Endodermal cell (in vitro differentiated cells): ENCODE data around the gene PHF5A. TPM values are rescaled to one million over a fixed set of nuclear protein-coding genes. Genes with fewer than 3 reads are reported as not detected.

ENCODE experiments used
- DNase-seq: peaks from one replicate; pipeline ENCODE4 v3.0.0-alpha.2; 2017
- H3K27ac ChIP-seq: 2 replicates; pipeline ENCODE4 v1.5.1; 2013; ENCODE audit warnings: mild to moderate bottlenecking, low read depth, low read length, moderate library complexity
- H3K27me3 ChIP-seq: 2 replicates; pipeline ENCODE4 v1.6.1; 2013; ENCODE audit warnings: mild to moderate bottlenecking, low read length, moderate library complexity; ENCODE audit not compliant: insufficient read depth, control insufficient read depth, poor library complexity, severe bottlenecking
- H3K36me3 ChIP-seq: 2 replicates; pipeline ENCODE4 v1.7.0; 2013; ENCODE audit warnings: mild to moderate bottlenecking, low read length, moderate library complexity; ENCODE audit not compliant: control insufficient read depth, insufficient read depth
- H3K4me1 ChIP-seq: one replicate; pipeline ENCODE4 v1.7.0; 2013; ENCODE audit warnings: low read length; ENCODE audit not compliant: control insufficient read depth, insufficient read depth
- H3K4me3 ChIP-seq: 2 replicates; pipeline ENCODE4 v1.5.1; 2013; ENCODE audit warnings: mild to moderate bottlenecking, low read length, moderate library complexity
- H3K9ac ChIP-seq: 2 replicates; pipeline ENCODE4 v1.6.1; 2013; ENCODE audit warnings: mild to moderate bottlenecking, low read length, moderate library complexity; ENCODE audit not compliant: poor library complexity, severe bottlenecking; ENCODE audit errors: extremely low read depth
- H3K9me3 ChIP-seq: 2 replicates; pipeline ENCODE4 v1.6.1; 2013; ENCODE audit warnings: mild to moderate bottlenecking, low read length, moderate library complexity; ENCODE audit not compliant: control insufficient read depth
- H3K27ac Mint-ChIP-seq: 2 replicates; pipeline ENCODE4 v1.8.0; 2020; ENCODE audit warnings: mixed read lengths
- H3K27me3 Mint-ChIP-seq: 2 replicates; pipeline ENCODE4 v1.8.0; 2021; ENCODE audit warnings: mild to moderate bottlenecking, mixed read lengths; ENCODE audit not compliant: insufficient read depth
- H3K36me3 Mint-ChIP-seq: 2 replicates; pipeline ENCODE4 v1.8.0; 2020; ENCODE audit warnings: low read depth, mixed read lengths
- H3K4me1 Mint-ChIP-seq: 2 replicates; pipeline ENCODE4 v1.8.0; 2020; ENCODE audit warnings: mixed read lengths
- H3K4me3 Mint-ChIP-seq: 2 replicates; pipeline ENCODE4 v1.8.0; 2020; ENCODE audit warnings: mild to moderate bottlenecking, moderate library complexity, mixed read lengths
- H3K9me3 Mint-ChIP-seq: 2 replicates; pipeline ENCODE4 v1.8.0; 2020; ENCODE audit warnings: mild to moderate bottlenecking, mixed read lengths
- WGBS, 2 experiments: methylation state at CpG; one replicate each; pipeline versions ENCODE4 v1.1.5 to v1.1.7; 2013; ENCODE audit warnings: missing lambda C conversion rate in 2 of 2, mixed read lengths in 1 of 2; ENCODE audit not compliant: insufficient coverage in 1 of 2, insufficient read length in 1 of 2; 5-methylcytosine and 5-hydroxymethylcytosine counted together
- total RNA-seq, 2 donors: library from RNA; stranded (reverse); fragmentation: NEBNext Ultra II Directional in 1 of 2; extraction: Animal tissue kit (Norgen Biotek cat#: 25700) in 1 of 2; gene quantifications; 2 replicates in 1 of 2; 3 replicates in 1 of 2; pipeline ENCODE4 v1.2.1, GENCODE V29; 2021
- TF ChIP-seq, protein P1 (sequence below): fragments of 200-600 bp; sonication (generic); conservative IDR thresholded peaks from 2 replicates; pipeline ENCODE4 v1.5.0; 2021; ENCODE audit warnings: antibody characterized with exemption, mild to moderate bottlenecking

The PHF5A gene
- total RNA-seq, 2 donors from 2014 or later, result 71.0 to 80.8 TPM

DNA sequence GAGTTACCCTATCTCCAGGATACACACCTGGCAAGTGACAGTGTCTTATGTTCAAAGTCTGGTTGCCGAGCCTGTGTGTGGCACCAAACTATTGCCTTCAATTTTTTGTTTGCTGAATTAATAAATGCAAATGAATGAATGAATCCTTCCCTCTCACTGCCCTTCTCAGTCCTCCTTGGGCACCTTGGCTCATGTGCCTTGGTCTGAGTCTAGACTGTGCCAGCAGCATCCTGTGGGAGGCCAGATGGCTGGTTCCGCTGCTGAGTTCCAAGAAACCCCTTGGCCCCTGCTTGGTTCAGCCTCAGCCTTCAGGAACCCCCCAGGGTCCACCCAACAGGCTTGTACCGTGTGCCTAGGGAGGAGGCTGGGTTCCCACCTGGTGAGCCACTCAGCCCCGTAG is 52.9 kb downstream of the PHF5A start:
- Histone ChIP-seq H3K9me3 (no peaks in the 10 kb centered on the region), H3K27me3 (no peaks in the 10 kb centered on the region), H3K9ac (no peak overlapping the region), H3K4me3 (no peak overlapping the region), H3K4me1 (peaks cover 4% of the 10 kb centered on the region), H3K36me3 (no peaks in the 10 kb centered on the region), H3K27ac (no peak overlapping the region)
- Mint-ChIP-seq H3K27me3 (no peaks in the 10 kb centered on the region), H3K27ac (no peak overlapping the region), H3K9me3 (no peaks in the 10 kb centered on the region), H3K4me1 (peaks cover 15% of the 10 kb centered on the region), H3K4me3 (no peak overlapping the region), H3K36me3 (no peaks in the 10 kb centered on the region)
- WGBS, 2 experiments, result 91 to 94% methylated on average over 3 to 4 of the region's 4 CpGs
- TF ChIP-seq, protein P1, sequence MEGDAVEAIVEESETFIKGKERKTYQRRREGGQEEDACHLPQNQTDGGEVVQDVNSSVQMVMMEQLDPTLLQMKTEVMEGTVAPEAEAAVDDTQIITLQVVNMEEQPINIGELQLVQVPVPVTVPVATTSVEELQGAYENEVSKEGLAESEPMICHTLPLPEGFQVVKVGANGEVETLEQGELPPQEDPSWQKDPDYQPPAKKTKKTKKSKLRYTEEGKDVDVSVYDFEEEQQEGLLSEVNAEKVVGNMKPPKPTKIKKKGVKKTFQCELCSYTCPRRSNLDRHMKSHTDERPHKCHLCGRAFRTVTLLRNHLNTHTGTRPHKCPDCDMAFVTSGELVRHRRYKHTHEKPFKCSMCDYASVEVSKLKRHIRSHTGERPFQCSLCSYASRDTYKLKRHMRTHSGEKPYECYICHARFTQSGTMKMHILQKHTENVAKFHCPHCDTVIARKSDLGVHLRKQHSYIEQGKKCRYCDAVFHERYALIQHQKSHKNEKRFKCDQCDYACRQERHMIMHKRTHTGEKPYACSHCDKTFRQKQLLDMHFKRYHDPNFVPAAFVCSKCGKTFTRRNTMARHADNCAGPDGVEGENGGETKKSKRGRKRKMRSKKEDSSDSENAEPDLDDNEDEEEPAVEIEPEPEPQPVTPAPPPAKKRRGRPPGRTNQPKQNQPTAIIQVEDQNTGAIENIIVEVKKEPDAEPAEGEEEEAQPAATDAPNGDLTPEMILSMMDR, result no peak
- no peak for DNase-seq

GRCh38 chr22:41411021-41411851 is 57.3 kb downstream of the PHF5A start:
- TF ChIP-seq, protein P1, result no peak
- no peak overlapping the region for H3K27ac Mint-ChIP-seq
- H3K36me3 Mint-ChIP-seq, result no peaks in the 10 kb centered on the region
- H3K27me3 Mint-ChIP-seq, result no peaks in the 10 kb centered on the region
- WGBS, 2 experiments, result 91 to 92% methylated on average over 9 to 11 of the region's 11 CpGs
- Histone ChIP-seq H3K27me3 (no peaks in the 10 kb centered on the region), H3K9ac (no peak overlapping the region), H3K36me3 (no peaks in the 10 kb centered on the region), H3K4me1 (peaks cover 4% of the 10 kb centered on the region), H3K27ac (no peak overlapping the region), H3K4me3 (no peak overlapping the region), H3K9me3 (no peaks in the 10 kb centered on the region)
- DNase-seq, result no peak
- no peaks in the 10 kb centered on the region for H3K9me3 Mint-ChIP-seq
- peaks cover 15% of the 10 kb centered on the region for H3K4me1 Mint-ChIP-seq
- no peak overlapping the region for H3K4me3 Mint-ChIP-seq

DNA sequence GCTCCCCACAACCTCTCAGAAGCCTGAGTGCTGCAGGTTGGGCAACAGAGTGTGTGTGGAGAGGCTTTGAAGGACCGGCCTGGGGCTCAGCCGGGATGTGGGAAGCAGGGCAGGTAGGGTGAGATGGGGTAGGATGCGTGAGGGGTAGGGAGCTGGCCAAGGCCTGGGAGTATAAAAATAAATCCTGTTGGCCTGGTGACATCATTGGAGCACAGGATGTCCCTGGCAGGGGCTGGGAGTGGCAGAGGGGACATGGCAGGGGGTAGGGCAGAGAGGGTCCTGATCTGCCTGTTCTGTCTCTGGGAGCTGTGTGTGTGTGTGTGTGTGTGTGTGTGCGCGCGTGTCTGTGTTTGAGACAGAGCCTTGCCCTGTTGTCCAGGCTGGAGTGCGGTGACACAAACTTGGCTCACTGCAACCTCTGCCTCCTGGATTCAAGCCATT is 58.2 kb downstream of the PHF5A start:
- DNase-seq, result no peak
- Histone ChIP-seq H3K27me3 (no peaks in the 10 kb centered on the region), H3K4me1 (peaks cover 4% of the 10 kb centered on the region), H3K9me3 (no peaks in the 10 kb centered on the region), H3K36me3 (no peaks in the 10 kb centered on the region), H3K9ac (no peak overlapping the region), H3K4me3 (no peak overlapping the region), H3K27ac (no peak overlapping the region)
- H3K4me3 Mint-ChIP-seq, result no peak overlapping the region
- WGBS, 2 experiments, result 84 to 89% methylated on average over 4 of the region's 7 CpGs
- H3K27ac Mint-ChIP-seq, result no peak overlapping the region
- no peaks in the 10 kb centered on the region for H3K9me3 Mint-ChIP-seq
- peaks cover 15% of the 10 kb centered on the region for H3K4me1 Mint-ChIP-seq
- H3K27me3 Mint-ChIP-seq, result no peaks in the 10 kb centered on the region
- H3K36me3 Mint-ChIP-seq, result no peaks in the 10 kb centered on the region
- TF ChIP-seq, protein P1, result no peak

Other genes with a start within 250 kb of the PHF5A start
- gene CHADL, start 227.8 kb downstream of the PHF5A start, total RNA-seq, result 1 to 10 TPM in 1 of 2 donors, under 1 TPM in 1; 0.79 to 1.3 TPM
- gene RANGAP1, start 182.5 kb downstream of the PHF5A start, total RNA-seq, result 100 to 1,000 TPM in 1 of 2 donors, 10 to 100 TPM in 1; 95.2 to 122 TPM
- 10 to 100 TPM; 70.9 to 74.2 TPM for gene ZC3H7B, start 167.2 kb downstream of the PHF5A start, total RNA-seq
- gene TEF, start 86.8 kb downstream of the PHF5A start, total RNA-seq, result 1 to 10 TPM; 4.7 to 7.9 TPM
- 10 to 100 TPM; 51.2 to 57.9 TPM for gene TOB2, start 21.9 kb downstream of the PHF5A start, total RNA-seq
- gene ACO2, start 425 bp upstream of the PHF5A start, total RNA-seq, result 10 to 100 TPM; 69.0 to 82.3 TPM
- 10 to 100 TPM; 30.1 to 32.6 TPM for gene POLR3H, start 75.8 kb upstream of the PHF5A start, total RNA-seq
- under 1 TPM; 0.27 to 0.90 TPM for gene CSDC2, start 92.3 kb upstream of the PHF5A start, total RNA-seq
- gene PMM1, start 121.1 kb upstream of the PHF5A start, total RNA-seq, result 10 to 100 TPM; 19.0 to 32.3 TPM
- 10 to 100 TPM; 21.8 to 28.9 TPM for gene DESI1, start 152.4 kb upstream of the PHF5A start, total RNA-seq
- 100 to 1,000 TPM; 345 to 387 TPM for gene XRCC6, start 152.6 kb upstream of the PHF5A start, total RNA-seq
- 100 to 1,000 TPM; 133 to 146 TPM for gene SNU13, start 220.2 kb upstream of the PHF5A start, total RNA-seq
- 1 to 10 TPM; 1.2 to 1.5 TPM for gene MEI1, start 230.8 kb upstream of the PHF5A start, total RNA-seq